Activated effector memory CD4-positive, alpha-beta T cell treated with anti-CD3 and anti-CD28 coated beads, Interleukin-2, amount 50 U/mL, for 16 hours (primary cell): ENCODE results near the gene EMP3.

ENCODE experiments used
- DNase-seq: peaks from one replicate; pipeline ENCODE4 v3.0.0-alpha.2; 2020

Gene EMP3

GRCh38 chr19:48318286-48318987 lies 6.9 kb upstream of the EMP3 start:
- DNase-seq: no peak

- peak; percentile 92 for DNase-seq
Measured at GRCh38 chr19:48319647-48320541, 5.5 kb upstream of the EMP3 start.

- DNase-seq: peak; percentile 97
Measured at GRCh38 chr19:48321372-48321621, 4.1 kb upstream of the EMP3 start.

GRCh38 chr19:48321622-48322591 lies 3.4 kb upstream of the EMP3 start:
- peak; percentile 99 for DNase-seq

- DNase-seq: peak; percentile 79
Measured at GRCh38 chr19:48329167-48329891, 4.0 kb downstream of the EMP3 start.

- peak; percentile 94 for DNase-seq
Measured at GRCh38 chr19:48330012-48330681, 4.8 kb downstream of the EMP3 start.

- DNase-seq: peak; percentile 66
Measured at GRCh38 chr19:48332351-48332661, 7.0 kb downstream of the EMP3 start.

- DNase-seq: peak; percentile 96
Measured at GRCh38 chr19:48332662-48333466, 7.5 kb downstream of the EMP3 start.

- DNase-seq: peak; percentile 98
Measured at GRCh38 chr19:48333467-48334384, 8.4 kb downstream of the EMP3 start.

- no peak for DNase-seq
Measured at GRCh38 chr19:48338253-48338755, 13.0 kb downstream of the EMP3 start.

GRCh38 chr19:48338802-48339503 lies 13.6 kb downstream of the EMP3 start:
- DNase-seq: no peak

GRCh38 chr19:48340995-48341394 lies 15.6 kb downstream of the EMP3 start:
- no peak for DNase-seq

- no peak for DNase-seq
Measured at GRCh38 chr19:48341515-48342413, 16.4 kb downstream of the EMP3 start.

GRCh38 chr19:48342414-48342738 lies 17.0 kb downstream of the EMP3 start:
- DNase-seq: no peak

GRCh38 chr19:48342841-48343540 lies 17.6 kb downstream of the EMP3 start:
- DNase-seq: no peak

GRCh38 chr19:48344892-48345291 lies 19.5 kb downstream of the EMP3 start:
- no peak for DNase-seq

- DNase-seq: no peak
Measured at GRCh38 chr19:48346191-48346590, 20.8 kb downstream of the EMP3 start.

- no peak for DNase-seq
Measured at GRCh38 chr19:48348045-48348444, 22.7 kb downstream of the EMP3 start.
